Measurements from ENCODE around the gene ARG2. TPM values are rescaled to one million over a fixed set of nuclear protein-coding genes. Genes with fewer than 3 reads are reported as not detected.

The ARG2 gene
- total RNA-seq, 4 donors from 2014 or later = 0.51 to 3.7 (median 2.8) TPM; not detected in 1

DNA sequence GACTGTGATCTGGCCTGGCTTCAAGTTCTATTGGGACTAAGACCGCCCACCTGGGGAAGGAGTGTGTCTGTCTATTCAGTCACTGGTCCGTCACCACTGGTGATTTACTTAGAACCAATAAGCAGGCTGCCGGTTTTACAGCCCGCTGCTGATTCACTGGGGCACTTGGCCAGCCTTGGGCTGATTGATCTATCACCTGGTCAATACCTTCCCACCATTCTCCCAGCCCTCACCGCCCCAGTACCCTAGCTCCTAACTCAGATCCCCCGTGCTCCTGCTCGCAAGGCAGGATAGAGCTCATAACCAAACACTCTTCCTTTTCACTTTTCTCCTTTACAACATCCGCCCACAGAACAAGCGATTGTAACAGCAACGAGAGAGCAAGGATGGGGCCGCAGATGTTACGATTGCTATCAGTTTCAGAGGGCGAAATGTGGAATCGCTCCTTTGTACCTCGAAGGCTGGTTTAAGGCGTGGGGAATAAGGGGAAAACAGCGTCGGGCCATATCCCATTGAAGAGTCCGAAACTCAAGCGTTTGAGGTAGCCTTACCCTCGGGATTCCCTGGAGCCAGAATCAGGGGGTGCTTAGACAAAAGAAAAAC is 75.2 kb downstream of the ARG2 start:
- Histone ChIP-seq H3K27ac (peak overlapping the region; percentile 70 to 79), H3K36me3 (no peaks in the 10 kb centered on the region), H3K4me1 (peaks cover 0 to 3% of the 10 kb centered on the region in 2 donors), H3K27me3 (no peaks in the 10 kb centered on the region), H3K4me3 (peak overlapping the region; percentile 69 to 86), H3K9me3 (no peaks in the 10 kb centered on the region)
- DNase-seq = peak in 1 of 2 donors; percentile 41
- intact Hi-C loops (cut with DNase I; ENCODE audit: low total_unique reads) = no loop called here
- no peak for TF ChIP-seq POLR2A (IDR thresholded peaks at IDR 0.05)
- TF ChIP-seq, protein P1, sequence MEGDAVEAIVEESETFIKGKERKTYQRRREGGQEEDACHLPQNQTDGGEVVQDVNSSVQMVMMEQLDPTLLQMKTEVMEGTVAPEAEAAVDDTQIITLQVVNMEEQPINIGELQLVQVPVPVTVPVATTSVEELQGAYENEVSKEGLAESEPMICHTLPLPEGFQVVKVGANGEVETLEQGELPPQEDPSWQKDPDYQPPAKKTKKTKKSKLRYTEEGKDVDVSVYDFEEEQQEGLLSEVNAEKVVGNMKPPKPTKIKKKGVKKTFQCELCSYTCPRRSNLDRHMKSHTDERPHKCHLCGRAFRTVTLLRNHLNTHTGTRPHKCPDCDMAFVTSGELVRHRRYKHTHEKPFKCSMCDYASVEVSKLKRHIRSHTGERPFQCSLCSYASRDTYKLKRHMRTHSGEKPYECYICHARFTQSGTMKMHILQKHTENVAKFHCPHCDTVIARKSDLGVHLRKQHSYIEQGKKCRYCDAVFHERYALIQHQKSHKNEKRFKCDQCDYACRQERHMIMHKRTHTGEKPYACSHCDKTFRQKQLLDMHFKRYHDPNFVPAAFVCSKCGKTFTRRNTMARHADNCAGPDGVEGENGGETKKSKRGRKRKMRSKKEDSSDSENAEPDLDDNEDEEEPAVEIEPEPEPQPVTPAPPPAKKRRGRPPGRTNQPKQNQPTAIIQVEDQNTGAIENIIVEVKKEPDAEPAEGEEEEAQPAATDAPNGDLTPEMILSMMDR (IDR thresholded peaks at IDR 0.05) = no peak

DNA sequence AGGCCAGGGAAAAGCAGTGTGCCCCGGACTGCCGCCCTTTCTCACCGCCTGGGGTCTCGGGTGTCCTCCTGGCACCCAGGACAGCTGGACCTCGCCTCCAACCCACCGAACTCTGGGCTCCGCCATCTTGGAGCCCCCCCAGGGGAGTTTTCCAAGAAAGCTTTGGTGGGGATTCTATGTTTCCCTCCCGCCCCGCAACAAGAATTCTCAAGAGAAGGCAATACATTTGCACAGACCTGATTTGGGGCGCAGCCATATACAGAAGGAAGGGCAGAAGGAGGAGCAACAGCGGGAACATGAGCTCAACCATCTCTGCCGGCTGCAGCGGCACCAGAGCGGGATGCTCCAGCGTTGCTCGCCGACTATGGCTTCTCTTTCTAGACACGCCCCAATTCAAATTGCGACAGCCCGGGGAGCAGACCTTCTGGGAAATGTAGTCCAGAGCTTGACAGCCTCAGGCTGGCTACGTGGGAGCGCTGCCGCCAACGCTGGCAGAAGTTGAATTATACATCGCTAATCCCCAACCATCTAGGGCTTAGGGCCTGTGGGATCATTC is 75.8 kb downstream of the ARG2 start, which contains the start of gene RDH11:
TSS of gene RDH11 (minus strand) at position 371 of the 556 bp plus-strand sequence. CDS start at position 310, 61 bp downstream.
- Histone ChIP-seq H3K27ac (peak within 1 kb of the TSS; percentile 70 to 79), H3K9me3 (no peaks in the 10 kb centered on the region), H3K27me3 (no peaks in the 10 kb centered on the region), H3K4me3 (peak within 1 kb of the TSS; percentile 69 to 86), H3K4me1 (peaks cover 0 to 3% of the 10 kb centered on the region in 2 donors), H3K36me3 (no peaks in the 10 kb centered on the region)
- peak; percentile 80 to 86 for DNase-seq
- intact Hi-C loops (cut with DNase I; ENCODE audit: low total_unique reads) = no loop called here
- TF ChIP-seq, protein P1 (IDR thresholded peaks at IDR 0.05) = no peak
- TF ChIP-seq POLR2A (IDR thresholded peaks at IDR 0.05) = peak; percentile 73 to 81

DNA sequence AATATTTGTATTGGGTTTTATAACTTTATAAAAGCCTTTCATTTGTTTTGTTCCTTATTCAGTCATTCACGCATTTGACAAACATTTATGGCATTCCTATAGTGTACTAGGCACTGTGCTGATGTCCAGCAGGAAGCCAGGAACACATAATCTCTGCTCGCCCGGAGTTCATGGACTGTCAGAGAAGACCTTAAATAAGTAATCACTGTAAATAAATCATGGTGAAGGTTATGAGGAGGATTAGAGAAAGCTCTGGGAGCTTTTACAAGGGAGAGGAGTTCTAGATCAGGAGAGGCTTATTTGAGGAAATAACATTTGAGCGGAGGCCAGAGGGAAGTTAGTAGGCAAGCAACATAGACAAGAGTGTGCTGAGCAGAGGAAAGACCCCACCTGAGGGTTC is 77.3 kb downstream of the ARG2 start:
- no peaks in the 10 kb centered on the region for H3K9me3 ChIP-seq
- H3K27ac ChIP-seq = no peak overlapping the region
- H3K4me1 ChIP-seq = peaks cover 0 to 3% of the 10 kb centered on the region in 2 donors
- H3K27me3 ChIP-seq = no peaks in the 10 kb centered on the region
- intact Hi-C loops (cut with DNase I; ENCODE audit: low total_unique reads) = no loop called here
- no peak overlapping the region for H3K4me3 ChIP-seq
- H3K36me3 ChIP-seq = no peaks in the 10 kb centered on the region
- DNase-seq = no peak
- TF ChIP-seq, protein P1 (IDR thresholded peaks at IDR 0.05) = no peak
- TF ChIP-seq POLR2A (IDR thresholded peaks at IDR 0.05) = no peak

DNA sequence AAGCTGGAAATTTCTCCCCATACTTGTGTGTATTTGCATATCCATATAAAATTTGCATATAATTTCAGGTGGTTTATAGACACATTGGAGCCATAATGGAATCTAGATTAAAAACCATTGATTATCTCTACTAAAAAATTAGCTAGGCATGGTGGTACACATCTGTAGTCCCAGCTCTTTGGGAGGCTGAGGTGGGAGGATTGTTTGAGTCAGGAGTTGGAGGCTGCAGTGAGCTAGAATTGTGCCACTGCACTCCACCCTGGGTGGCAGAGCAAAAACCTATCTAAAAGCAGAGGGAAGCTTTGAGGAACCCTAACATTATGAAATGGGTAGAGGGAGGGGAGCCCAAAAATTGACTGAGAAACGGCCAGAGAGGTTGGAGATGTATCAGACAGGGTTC is 78.5 kb downstream of the ARG2 start:
- H3K36me3 ChIP-seq = no peaks in the 10 kb centered on the region
- no peaks in the 10 kb centered on the region for H3K27me3 ChIP-seq
- intact Hi-C loops (cut with DNase I; ENCODE audit: low total_unique reads) = no loop called here
- H3K4me1 ChIP-seq = peaks cover 0 to 3% of the 10 kb centered on the region in 2 donors
- no peak overlapping the region for H3K4me3 ChIP-seq
- no peak for TF ChIP-seq POLR2A (IDR thresholded peaks at IDR 0.05)
- TF ChIP-seq, protein P1 (IDR thresholded peaks at IDR 0.05) = no peak
- DNase-seq = no peak
- H3K9me3 ChIP-seq = no peaks in the 10 kb centered on the region
- no peak overlapping the region for H3K27ac ChIP-seq

Small RNAs within 50 kb of the gene (small RNA-seq; reads per million reads assigned to genes)
- gene AL132640.3 = not detected
- not detected for gene RF00019
- gene RNA5SP386 = not detected

Other genes starting within 250 kb of the ARG2 start
- 1 to 10 TPM in 1 of 4 donors, not detected in 3; 1.5 TPM for gene PLEK2, start 207.8 kb upstream of the ARG2 start, total RNA-seq
- gene TMEM229B, start 131.2 kb upstream of the ARG2 start, total RNA-seq = 1 to 10 TPM in 2 of 4 donors, under 1 TPM in 2; under 0.01 to 4.7 (median 2.8) TPM
- gene PLEKHH1, start 86.6 kb upstream of the ARG2 start, total RNA-seq = 1 to 10 TPM in 3 of 4 donors, under 1 TPM in 1; 0.29 to 8.0 (median 4.9) TPM
- 10 to 100 TPM; 12.8 to 27.1 (median 14.0) TPM for gene PIGH, start 19.7 kb upstream of the ARG2 start, total RNA-seq
- gene VTI1B, start 54.7 kb downstream of the ARG2 start, total RNA-seq = 100 to 1,000 TPM in 1 of 4 donors, 10 to 100 TPM in 3; 39.0 to 333 (median 48.6) TPM
- gene RDH11, start 75.8 kb downstream of the ARG2 start, total RNA-seq = 10 to 100 TPM; 19.1 to 90.1 (median 39.0) TPM
- not detected for gene RDH12, start 82.0 kb downstream of the ARG2 start, total RNA-seq
- 10 to 100 TPM; 14.3 to 45.9 (median 28.2) TPM for gene ZFYVE26, start 196.7 kb downstream of the ARG2 start, total RNA-seq
- gene RAD51B, start 199.9 kb downstream of the ARG2 start, total RNA-seq = 10 to 100 TPM; 29.5 to 100.0 (median 70.3) TPM

Measured in uterus (tissue), 4 donors.